ENCODE measurements around the gene CLCF1.

Gene CLCF1

DNA sequence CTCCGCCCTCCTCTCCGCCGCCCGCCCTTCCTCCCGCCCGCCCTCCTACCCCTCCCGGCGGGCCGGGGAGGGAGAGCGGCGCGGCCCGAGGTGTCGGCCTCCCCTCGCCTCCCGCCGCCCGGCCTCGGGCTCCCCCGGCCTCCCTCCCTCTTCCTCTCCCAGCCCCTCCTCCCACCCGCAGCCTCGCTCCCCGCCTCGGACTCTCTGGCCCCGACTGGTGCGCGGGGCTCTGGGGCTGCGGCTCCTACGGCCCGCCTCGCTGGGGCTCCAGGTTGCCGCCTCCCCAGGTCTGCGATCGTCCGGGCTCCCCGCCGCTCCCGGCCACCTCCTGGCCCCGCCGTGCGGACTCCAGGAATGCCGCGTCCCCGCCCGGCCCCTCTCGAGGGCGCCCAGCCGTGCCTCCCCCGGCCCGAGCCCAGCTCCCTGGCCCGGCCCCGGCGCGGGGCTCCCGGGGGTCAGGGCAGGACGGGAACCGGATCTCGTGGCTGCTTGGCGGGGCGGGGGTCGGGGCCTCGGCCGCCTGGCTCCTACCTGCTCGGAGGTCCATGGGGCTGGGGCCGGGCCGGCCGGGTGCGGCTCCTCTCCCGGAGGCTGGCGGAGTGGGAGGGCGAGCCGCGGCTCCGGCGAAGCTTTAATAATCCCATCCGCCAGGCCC lies at the start of gene CLCF1:
Gene CLCF1 (minus strand): TSS at position 606 of the 655 bp plus-strand sequence. CDS start 59 bp downstream, at position 547.
- H3K4me3 ChIP-seq, result peak within 1 kb of the TSS; percentile 65 to 91 (median 76)
- H3K27ac ChIP-seq, result peak within 1 kb of the TSS; percentile 81 to 99 (median 93)

DNA sequence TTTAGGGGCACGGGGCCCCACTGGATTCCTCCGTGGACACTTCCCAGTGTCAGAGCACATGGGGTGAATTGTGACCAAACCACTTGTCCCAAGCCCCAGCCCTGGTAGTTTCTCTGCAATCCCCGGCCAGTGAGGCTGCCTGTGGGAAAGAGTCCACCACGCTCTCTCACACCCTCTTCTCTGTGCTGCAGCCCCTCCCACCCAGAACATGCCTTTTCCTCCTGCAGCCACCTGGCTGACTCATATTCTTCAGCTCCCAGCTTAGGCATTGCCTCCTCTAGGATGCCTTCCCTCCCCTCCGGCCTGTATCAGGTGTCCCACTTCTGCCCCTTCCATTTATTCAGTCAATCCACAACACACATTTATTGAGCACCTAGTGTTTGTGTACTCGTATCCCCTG lies 49.5 kb upstream of the CLCF1 start:
- H3K27ac ChIP-seq, result peak overlapping the region in 1 of 21 experiments; percentile 8
- no peak overlapping the region for H3K4me3 ChIP-seq

DNA sequence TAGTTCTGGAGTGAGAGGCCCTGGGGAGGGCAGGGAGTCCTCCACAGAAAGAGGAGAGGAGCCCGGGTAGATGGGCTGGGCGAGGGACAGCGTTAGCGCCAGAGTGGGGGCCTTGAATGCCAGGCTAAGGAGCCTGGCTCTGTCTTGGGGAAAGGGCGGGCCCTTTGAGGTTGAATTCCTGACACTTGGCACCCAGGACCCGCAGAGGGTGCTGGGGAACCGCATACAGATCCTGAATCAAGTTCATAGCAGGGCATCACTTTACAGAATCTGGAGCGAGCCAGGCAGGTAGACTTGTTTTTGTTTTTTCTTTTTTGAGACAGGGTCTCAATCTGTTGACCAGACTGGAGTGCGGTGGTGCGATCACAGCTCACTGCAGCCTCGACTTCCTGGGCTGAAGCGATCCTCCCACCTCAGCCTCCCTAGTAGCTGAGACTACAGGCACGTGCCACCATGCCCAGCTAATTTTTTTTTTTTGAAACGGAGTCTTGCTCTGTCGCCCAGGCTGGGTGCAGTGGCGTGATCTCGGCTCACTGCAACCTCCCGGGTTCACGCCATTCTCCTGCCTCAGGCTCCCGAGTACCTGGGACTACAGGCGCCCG lies 48.1 kb upstream of the CLCF1 start:
- Histone ChIP-seq H3K4me3 (peak overlapping the region in 6 of 7 experiments; percentile 47 to 76 (median 64)), H3K27ac (peak overlapping the region in 15 of 21 experiments; percentile 32 to 95 (median 80))

DNA sequence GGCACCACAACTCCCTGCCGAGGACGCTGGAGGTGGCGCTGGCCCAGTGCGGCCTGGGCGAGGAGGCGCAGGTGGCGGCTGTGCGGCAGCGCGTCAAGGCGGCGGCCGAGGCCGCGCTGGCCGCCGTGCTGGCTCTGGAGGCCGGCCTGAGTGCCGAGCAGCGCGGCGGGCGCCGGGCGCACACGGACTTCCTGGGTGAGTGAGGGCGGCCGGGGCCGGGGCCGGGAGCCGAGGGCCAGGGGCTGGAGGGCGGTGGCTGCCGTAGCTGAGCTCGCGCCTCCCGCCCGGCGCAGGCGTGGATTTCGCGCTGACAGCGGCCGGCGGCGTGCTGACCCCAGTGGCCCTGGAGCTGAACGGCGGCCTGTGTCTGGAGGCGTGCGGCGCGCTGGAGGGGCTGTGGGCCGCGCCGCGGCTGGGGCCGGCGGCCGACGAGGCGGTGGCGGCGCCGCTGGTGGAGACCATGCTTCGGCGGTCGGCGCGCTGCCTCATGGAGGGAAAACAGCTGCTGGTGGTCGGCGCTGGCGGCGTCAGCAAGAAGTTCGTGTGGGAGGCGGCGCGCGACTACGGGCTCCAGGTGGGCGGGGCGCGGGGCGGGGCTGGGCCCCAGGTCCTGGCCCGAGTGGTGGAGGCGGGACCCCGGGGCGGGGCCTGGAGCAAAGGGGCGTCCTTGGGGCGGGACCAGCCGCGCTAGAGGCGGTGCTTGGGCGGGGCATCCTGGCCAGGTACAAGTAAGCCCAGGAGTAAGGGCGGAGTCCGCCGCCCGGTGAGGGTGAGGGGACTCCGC lies 47.4 kb upstream of the CLCF1 start:
- Histone ChIP-seq H3K4me3 (peak overlapping the region; percentile 47 to 76 (median 62)), H3K27ac (peak overlapping the region; percentile 65 to 95 (median 85))

DNA sequence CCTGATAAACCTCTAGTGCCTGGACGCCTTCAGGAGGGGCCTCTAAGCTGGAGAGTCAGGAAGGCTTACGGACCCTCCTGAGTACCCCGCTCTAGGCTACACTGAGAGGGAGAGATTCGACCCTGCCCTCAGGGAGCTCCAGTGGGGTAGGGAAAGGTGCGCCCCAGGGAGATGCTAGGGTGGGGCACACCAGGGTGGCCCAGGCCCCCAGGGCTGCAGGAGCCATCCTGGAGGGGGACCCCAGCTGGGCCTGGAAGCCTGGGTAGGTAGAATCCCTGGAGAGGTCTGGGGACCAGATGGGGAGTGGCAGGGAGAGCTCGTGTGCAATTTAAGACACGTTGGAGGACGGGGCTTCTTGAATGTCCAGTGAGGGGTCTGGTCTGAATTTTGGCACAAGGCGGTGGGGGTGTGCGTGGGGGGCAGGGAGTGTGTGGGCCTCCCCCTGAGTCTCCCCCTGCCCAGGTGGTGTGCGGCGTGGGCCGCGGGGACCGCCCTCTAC lies 46.8 kb upstream of the CLCF1 start:
- H3K4me3 ChIP-seq, result peak overlapping the region; percentile 47 to 76 (median 62)
- peak overlapping the region in 19 of 21 experiments; percentile 65 to 95 (median 86) for H3K27ac ChIP-seq

DNA sequence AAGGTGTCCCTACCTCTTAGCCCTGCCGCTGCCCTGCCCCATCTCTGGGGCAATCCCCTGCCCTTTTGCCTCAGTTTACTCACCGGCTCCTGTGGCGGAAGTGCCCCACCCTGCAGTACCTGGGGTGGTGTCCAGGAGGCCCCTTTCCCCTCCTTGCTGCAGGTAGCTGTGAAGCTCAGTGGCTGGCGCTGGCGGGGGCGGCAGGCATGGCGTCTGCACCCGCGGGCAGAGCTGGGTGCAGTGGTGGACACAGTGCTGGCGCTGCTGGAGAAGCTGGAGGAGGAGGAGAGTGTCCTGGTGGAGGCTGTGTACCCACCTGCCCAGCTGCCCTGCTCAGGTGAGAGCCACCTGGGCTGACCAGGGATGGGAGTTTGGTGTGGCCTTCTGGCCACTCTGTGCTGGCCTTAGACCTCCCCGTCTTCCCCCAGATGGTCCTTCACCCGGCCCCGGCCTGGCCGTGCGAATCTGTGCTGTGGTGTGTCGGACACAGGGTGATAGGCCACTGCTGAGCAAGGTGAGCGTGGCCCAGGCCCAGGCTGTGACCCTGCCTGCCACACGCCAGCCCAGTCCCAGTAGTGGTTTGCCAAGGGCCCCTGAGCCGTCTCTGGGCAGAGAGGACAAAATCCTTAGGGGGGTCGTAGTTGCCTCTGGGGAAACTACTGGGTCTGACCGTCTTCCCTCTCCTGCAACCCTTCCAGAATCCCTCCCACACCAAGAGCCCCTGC lies 46.1 kb upstream of the CLCF1 start:
- H3K27ac ChIP-seq, result peak overlapping the region in 12 of 21 experiments; percentile 16 to 95 (median 66)
- no peak overlapping the region for H3K4me3 ChIP-seq

DNA sequence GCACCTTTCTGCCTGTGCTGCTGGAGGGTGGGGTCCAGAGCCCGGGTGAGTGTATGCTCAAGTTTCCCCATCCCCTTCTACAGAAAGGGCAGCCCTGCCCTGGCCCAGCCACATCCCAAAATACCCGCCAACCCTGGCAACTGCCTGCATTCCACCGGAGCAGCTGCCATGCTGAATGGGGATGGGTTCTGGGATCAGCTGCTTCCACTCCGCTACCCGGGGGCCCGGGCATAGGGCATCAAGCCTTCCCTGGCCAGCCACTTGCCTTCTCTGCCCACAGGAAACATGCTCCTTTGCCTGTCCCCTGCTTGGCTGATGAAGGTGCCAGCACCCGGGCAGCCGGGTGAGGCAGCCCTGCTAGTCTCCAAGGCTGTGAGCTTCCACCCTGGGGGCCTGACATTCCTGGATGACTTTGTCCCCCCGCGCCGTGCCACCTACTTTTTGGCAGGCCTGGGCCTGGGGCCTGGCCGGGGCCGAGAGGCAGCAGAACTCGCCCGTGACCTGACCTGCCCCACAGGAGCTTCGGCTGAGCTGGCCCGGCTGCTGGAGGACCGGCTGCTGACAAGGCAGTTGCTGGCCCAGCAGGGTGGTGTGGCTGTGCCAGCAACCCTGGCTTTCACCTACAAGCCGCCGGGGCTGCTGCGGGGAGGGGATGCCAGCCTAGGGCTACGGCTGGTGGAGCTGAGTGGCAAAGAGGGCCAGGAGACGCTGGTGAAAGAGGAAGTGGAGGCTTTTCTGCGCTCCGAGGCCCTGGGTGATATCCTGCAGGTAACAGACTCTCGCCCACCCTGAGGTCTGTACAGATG lies 45.3 kb upstream of the CLCF1 start:
- Histone ChIP-seq H3K27ac (peak overlapping the region in 15 of 21 experiments; percentile 15 to 95 (median 28)), H3K4me3 (no peak overlapping the region)

DNA sequence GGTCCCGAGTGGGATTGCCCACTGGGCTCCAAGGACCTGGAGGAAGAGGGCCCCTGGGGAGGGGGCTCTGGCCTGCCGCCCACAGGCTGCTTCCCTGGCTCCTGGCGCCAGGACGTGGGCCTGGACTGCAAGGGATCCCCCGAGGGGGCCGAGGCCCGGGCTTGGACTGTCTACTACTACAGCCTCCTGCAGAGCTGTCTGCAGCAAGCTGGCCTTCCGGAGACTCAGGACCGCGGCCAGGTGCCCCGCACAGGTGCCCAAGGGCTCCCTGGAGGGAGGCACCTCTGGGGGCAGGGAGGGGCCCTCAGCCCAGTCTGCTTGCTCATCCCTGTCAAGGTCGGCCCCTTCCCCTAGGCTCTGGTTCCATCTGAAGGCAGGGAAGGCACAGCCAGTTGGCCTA lies 44.0 kb upstream of the CLCF1 start:
- Histone ChIP-seq H3K4me3 (no peak overlapping the region), H3K27ac (peak overlapping the region in 16 of 21 experiments; percentile 24 to 95 (median 46))

DNA sequence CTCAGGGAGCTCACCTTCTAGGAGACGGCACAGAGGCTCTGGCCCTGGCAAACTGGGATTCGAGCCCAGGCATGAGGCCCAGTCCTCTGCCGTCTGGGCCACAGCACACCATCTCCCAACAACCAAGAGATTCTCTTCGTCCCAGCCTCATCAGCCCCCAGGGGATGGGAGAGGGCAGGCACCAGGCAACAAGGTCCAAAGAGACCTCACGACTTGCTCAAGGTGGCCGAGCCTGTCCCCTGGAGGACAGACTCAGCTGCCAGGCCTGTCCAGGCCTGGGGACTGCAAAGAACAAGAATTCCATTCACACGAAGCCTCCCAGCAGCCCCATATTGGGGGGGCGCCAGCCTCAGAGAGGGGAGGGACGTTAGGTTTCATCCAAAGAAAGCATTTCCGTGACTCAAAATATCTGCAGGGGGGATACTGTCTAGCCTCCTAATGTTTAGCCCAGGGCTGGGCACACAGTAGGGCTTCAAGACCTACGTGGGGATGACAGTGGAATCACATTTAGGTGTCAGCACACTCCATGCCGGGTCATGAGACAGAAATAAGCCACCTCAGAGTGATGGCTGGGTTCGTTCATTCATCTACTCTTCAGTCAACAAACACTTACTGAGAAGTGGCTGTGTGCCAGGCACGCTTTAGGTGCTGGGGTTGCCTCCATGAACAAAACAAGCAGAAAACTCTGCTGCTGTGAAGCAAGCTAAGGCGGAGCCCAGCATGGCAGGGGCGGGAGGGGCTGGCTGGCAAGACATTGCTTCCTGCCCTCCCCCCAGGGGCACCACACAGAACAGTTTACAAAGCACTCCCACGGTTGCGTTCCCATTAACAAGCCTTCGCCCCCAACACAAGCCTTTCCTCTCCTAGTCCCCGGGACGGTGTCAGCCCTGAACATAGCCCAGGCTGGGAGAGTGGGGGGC lies 43.3 kb upstream of the CLCF1 start:
- Histone ChIP-seq H3K27ac (peak overlapping the region in 16 of 21 experiments; percentile 25 to 95 (median 50)), H3K4me3 (no peak overlapping the region)

DNA sequence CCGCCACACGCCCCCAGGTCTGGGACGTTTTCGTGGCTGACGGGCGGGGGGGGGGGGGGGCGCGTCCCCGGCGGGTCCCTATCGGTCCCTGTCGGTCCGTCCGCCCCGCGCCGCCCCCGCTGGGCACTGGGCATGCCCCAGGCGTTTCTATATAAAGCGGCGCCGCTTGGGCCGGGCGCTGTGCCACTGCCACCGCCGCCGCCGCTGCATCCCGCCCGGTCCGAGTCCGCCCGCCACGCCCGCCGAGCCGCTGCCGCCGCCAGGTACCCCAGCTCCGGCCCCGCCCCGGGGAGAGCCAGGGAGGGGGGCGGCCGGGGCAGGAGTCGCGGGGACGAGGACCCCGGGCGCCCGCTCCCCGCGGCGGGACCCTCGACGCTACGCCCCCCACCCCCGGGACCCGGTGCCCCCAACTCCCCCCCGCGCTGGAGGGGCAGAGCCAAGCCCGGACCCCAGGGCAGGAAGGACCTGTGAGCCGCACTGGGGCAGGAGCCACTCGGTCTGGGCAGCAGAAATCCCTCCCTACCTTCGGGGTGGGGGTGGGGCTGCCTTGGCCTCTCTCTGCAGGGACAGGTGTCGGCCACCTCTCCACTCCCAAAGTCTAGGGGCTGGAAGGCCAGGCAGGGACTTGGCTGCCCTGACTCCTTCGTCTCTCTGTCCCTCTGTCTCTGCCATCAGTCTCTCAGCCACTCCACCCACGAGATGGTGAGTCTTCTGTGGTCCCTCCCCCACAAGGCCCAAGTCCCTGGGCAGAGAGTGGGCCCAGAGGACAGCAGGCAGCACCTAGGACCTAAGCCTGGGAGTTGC lies 42.3 kb upstream of the CLCF1 start, which contains the start of gene CARNS1:
Gene CARNS1 (plus strand): TSS at position 178 of the 804 bp plus-strand sequence. CDS start 522 bp downstream, at position 700.
- Histone ChIP-seq H3K27ac (peak within 1 kb of the TSS in 17 of 21 experiments; percentile 5 to 95 (median 62)), H3K4me3 (peak within 1 kb of the TSS in 5 of 7 experiments; percentile 6 to 42 (median 24))

DNA sequence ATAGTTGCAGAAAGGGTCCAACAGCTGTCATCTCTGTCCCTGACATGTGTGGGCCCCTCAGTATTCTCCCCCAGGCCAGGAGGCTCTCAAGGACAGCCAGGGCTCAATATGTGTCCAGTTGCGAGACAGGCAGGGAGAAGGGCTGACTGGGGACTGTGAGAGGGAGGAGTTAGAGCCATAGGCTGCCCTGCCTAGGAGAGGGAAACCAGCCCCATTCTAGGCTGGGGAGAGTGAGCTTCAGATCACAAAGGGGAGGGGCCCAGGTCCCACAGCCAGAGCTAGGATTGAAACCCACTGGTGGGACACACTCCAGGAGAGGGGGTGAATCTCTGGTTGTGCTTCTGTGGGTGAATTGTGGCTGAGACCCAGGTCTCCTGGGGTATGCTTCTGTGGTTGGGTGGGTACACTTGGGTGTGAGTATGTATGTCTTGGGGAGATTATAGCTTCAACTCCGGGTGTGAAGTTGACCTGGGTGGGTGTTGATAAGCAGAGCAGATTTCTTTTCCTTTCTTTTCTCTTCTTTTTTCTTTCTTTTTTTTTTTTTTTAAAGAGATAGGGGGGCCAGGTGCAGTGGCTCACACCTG lies 40.0 kb upstream of the CLCF1 start:
- no peak overlapping the region for H3K4me3 ChIP-seq
- H3K27ac ChIP-seq, result peak overlapping the region in 2 of 21 experiments; percentile 27 to 58

DNA sequence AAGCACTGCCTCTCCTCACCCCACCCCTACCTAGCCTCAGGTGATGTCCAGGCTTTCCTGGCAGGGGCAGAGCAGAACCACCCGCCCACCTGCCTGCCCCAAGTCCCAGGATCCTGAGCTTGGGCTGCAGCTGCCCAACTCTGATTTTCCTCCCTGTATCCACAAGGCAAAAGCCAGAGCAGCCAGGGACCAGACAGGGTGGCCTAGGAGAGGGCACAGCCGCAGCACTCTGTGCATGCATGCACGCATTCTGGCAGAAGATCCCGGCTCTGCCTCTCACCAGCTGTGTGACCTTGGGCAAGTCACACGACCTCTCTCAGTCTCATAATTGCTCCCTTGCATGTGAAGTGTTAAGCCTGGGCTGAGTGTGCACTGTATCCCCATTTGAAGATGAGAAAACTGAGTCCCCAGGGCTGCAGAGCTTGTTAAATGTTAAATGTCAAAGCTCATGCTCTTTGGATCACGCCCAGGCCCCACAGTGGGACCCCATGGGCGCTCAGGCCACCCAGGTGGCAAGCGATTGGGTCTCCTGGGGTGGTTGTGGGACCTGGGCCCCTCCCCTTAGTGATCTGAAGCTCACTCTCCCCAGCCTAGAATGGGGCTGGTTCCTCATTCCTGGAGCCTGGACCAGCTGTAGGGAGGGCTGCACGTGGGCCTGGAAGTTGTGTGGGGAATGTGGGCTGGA lies 39.2 kb upstream of the CLCF1 start:
- Histone ChIP-seq H3K27ac (peak overlapping the region in 3 of 21 experiments; percentile 27 to 58 (median 30)), H3K4me3 (no peak overlapping the region)

DNA sequence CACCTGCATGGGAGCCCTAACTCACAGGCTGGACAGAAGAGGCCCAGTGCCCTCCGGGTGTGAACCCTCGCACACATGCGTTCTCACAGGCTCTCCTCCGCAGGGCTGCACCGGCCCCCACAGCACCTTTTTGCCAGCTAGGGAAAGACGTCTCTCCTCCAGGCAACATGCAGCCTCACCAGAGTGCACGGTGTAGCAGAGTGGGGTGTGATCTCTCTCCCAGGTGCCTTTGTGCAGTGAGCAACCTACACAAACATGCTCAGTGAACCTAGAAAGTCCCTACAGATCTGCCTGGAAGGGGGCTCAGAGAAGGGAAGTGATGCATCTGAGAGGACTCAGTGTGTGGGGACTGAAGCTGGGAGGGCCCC lies 38.4 kb upstream of the CLCF1 start:
- Histone ChIP-seq H3K4me3 (no peak overlapping the region), H3K27ac (peak overlapping the region in 2 of 21 experiments; percentile 58 to 73)

DNA sequence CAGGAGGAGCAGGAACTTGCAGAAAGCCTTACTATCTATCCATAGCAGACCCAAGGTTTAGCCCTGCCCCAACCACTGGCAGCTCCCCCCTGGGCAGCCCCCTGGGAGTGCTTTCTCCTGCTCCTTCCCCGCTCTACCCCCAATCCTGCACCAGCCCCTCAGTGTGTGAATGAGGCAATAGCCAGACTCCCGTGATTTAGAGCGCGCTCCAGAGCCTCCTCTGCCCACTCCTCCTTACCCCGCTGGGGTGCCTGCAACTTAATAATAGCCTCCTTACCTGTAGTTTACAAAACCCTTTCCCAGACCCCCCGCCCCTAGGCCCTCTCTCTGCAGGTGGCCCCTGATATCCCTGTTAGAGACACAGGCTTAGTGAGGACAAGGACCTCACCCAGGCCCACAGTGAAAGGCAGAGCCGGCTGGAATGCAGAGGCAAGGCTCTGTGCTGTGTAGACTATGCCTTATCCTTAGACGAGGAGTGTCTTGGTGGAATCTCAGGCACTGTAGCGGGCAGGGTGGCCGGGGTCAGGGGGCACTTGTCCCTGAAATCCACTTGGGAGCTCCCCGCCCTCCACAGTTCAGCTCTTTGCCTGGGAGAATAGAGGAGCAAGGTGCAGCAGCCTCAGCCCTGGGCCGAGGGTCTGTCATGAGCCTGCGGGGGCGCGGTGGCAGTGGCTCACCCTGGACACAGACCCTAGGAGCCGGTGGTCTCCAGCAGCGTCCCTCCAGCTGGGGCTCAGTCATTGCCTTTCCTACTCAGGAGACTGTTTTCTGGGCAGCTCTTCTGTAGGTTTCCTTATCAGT lies 37.8 kb upstream of the CLCF1 start:
- H3K27ac ChIP-seq, result peak overlapping the region in 4 of 21 experiments; percentile 58 to 99 (median 86)

DNA sequence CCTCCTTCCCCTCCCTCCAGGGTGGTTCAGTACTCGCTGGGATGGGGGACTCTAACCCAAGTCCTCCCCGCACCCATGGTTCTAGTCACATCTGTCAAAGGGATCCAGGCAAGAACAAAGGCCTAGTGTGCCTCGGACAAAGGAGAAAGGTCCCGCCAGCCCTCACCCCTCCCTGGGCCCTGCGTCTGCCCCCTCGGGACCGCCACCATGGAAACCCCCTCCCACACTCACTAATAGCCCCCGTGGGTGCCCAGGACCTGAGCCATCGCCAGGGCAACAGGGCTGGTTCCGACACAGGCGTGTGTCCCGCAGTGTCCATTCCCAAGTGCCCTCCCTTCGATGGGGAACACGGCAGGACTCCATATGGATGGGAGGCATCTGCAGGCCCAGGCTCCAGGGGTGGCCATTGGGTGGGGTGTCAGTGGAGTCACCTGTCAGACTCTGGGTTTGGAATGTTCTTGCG lies 37.0 kb upstream of the CLCF1 start:
- peak overlapping the region in 9 of 21 experiments; percentile 65 to 99 (median 84) for H3K27ac ChIP-seq
- no peak overlapping the region for H3K4me3 ChIP-seq

More for the DNA sequence above, 37.8 kb upstream of the CLCF1 start:
- H3K4me3 ChIP-seq, result no peak overlapping the region

Data from skin epidermis (tissue), 12 donors.